GM19238 (cell line): ENCODE results near the gene DMAC2.
"Not testable (repeated sequence)": the region's sequence is repeated elsewhere in the genome, so short reads cannot be mapped to it uniquely, and the experiment has no call there.

Experiments
- DNase-seq: peaks from one replicate; pipeline ENCODE4 v3.0.0; 2011; ENCODE audit warnings: low spot score; ENCODE audit not compliant: insufficient read length

DMAC2 gene

DNA sequence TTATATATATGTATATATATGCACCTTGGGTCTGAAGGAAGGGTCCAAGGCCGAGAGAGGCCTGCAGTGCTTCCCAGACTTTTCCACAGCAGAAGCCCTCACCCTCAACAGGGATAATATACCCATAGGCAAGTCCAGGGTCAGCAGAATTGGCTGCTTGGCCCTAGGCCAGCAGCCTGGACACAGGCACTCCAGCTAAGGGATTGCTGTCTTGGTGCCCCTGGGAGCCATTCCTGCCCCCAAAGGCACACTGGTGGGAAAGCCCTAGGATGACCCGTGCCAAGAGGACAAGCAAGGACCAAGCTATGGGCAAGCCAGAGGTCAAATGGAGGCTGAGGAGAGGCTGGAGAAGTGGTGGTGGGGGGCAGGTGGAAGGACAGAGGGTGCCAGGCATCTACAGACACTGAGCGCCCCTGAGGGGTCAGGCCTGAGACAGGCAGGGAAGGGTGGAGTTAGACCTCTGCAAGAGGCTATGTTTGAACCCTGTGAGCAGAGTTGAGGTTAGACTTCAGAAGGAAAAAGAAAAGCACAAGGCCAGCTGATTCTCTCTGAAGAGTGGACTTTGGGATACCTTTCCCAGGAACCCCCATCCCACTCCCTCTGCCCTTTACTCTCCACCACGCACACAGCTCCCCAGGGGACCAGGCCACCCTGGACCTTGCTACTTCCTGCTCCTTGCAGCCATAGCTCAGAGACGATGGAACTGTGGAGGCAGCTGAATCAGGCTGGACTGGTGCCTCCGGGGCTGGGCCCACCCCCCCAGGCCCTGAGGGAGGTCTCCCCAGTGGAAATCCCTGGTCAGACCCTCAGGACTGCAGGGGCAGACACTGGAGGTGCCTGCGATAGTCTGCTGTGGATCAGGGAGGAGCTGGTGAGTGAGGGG, 3.0 kb upstream of the DMAC2 start, which contains the start of gene ERICH4:
Gene ERICH4, plus strand, starts transcription at position 684 of the 883 bp plus-strand sequence. Its CDS starts 14 bp downstream, at position 698.
- no peak for DNase-seq

GRCh38 chr19:41441321-41441945, 1.7 kb upstream of the DMAC2 start:
- no peak for DNase-seq

DNA sequence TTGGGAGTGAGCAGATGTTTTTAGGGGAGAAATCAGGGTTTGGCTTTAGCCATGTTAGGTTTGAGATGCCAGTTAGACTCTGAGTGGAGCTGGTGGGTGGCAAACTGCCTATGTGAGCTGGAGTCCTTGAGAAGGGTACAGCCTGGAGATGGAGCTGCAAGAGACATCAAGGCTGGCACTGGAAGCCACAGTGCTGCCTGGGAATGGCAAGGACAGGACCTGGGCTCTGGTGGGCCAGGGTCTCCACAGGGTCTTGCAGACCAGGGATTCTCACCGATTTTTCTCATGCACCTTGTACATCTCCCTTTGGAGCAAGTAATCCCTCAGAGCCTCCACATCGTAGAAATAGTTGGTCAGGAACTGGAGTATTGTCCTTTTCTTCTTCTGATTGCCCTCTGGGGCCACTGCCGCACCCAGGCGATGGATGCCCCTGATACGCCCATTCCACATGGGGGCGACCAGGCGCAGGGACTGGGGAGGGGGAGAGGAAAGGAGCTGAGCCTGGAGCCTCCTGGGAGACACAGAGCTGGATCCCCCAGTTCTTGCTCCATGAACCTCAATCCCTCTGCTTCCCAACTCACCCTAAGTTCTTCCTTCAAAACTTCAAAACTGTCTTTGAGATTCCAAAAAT, 1.7 kb downstream of the DMAC2 start:
- no peak for DNase-seq

DNA sequence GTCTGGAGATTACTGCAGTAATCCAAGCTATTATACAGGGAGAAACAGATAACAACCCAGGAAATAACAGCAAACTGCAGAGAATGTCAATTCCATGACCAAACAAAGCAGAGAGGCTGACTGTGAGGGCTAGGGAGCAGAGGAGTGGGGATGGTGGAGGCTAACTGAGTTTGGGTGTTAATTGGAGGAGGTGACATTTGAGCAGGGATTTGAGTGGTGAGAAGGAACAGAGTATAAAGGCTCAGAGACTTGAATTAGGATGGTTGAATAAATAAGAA, 3.1 kb downstream of the DMAC2 start:
- DNase-seq: no peak

- no peak for DNase-seq
Measured at GRCh38 chr19:41435936-41436673, 3.6 kb downstream of the DMAC2 start.

GRCh38 chr19:41435376-41435775, 4.3 kb downstream of the DMAC2 start:
- DNase-seq: not testable (repeated sequence)

DNA sequence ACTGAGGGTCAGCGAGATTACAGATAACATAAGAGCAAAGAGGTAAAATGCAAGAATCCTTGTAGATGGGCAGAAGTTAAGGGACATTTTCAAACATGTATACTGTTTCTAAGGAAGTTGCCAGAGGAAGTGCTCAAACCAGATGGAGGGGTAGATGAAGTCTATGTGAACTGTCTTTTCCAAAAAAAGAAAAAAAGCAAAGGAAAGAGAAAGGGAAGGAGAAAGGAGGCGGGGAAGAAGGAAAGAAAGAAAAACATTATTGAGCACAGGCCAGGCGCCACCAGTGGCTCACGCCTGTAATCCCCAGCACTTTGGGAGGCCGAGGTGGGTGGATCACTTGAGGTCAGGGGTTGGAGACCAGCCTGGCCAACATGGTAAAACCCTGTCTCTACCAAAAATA, 5.3 kb downstream of the DMAC2 start:
- DNase-seq: no peak

- DNase-seq: no peak
Measured at GRCh38 chr19:41433171-41433570, 6.5 kb downstream of the DMAC2 start.

GRCh38 chr19:41431426-41432386, 8.0 kb downstream of the DMAC2 start:
- no peak for DNase-seq

DNA sequence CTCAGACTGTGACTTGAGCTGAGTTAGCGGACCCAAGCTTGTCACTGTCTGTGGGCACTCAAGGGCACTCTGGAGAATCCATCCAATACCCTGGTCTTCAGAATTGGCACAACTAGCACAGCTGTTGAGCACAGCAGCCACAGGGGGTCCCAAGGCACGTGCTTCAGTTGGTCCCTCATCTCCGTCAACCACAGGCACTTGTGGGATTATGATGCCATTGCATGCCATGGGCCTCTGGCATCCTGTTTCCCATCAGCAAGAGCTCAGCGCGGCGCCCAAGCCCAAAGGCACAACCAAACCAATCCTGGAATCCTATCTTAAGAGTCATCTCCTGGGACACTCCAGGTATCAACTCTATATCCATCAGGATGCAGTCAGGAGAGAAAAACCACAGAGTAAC, 8.8 kb downstream of the DMAC2 start:
- DNase-seq: no peak

- DNase-seq: no peak
Measured at GRCh38 chr19:41428481-41428859, 11.2 kb downstream of the DMAC2 start.

GRCh38 chr19:41427647-41428480, 11.8 kb downstream of the DMAC2 start:
- DNase-seq: no peak

- DNase-seq: peak; percentile 61
Measured at GRCh38 chr19:41426952-41427646, 12.6 kb downstream of the DMAC2 start, which contains the start of gene B3GNT8. TSS of gene B3GNT8 (minus strand) at chr19:41427374. CDS start at chr19:41426778, 596 bp downstream.

DNA sequence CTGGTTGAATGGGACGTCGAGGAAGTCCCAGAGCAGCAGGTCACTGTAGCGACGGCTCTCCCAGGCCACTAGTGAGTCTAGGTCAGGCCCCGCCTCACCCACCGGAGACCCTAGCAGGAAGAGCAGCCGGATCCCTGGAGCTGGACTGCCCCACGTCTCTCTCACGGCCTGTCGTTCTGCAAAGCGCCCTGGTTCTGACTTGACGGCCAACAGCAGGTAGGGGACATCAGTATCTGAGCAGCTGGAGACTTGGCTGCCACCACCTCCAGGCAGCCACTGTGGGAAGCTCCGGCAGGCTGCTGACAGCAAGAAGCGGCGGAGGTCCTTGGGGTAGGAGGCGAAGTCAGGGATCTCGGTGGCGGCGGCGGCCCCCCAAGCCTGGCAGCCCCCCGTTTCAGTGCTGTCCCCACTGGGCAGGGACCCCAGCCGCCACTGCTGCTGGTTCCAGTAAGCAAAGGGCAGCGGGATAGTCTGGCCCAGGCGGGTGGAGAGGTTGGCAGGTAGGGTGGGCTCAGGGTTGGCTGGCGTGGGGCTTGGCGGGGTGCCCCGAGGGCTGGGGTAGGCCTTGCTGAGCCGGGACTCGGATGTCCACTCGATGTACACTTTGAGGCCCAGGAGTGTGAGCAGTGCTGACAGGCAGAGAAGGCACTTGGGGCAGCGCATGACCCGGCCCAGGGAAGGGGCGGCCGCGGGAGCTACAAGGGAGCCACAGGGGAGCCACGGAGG, 13.4 kb downstream of the DMAC2 start:
- DNase-seq: no peak

DNA sequence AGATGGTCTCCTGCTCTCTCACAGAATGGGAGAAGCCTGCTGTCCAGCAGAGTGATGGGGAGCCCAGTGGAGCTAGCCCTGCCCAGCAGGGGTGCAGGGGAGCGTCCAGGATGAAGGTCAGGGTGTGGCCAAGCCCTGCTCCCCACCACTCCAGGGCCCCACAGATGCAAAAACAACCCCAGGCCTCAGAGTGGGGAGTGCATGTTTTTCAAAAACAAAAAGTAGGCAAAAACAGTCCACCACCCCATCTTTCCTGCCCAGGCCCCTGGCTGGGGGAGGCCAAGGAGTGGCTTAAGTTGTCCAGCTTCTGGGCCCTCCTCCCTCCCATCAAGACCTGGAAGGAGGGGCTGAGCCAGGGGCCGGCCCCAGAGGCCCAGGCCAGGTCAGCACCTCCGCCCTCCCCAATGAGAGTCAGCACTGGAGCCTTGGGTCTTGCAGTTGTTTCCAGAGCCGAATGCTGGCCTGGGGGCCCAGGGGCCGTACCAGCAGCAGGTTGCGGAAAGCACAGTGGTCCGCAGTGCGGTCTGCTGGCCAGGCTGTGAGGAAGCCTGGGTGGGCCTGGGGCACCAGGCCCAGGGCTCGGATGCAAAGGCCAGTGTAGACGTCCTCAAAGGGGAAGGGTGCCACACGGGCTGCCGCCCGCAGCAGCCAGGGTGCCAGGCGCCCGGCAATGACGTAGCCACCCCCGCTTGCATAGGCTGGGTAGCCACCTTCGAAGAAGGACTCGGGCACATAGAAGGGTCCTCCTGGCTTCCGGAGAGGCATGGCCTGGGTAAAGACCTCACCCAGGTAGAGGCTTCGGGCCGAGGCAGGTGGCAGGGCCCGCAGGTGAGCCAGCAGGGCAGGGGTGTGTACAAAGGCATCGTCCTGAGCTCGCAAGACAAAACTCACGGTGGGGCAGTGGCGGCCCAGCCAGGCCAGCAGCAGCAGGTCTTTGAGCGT, 14.3 kb downstream of the DMAC2 start:
- no peak for DNase-seq

GRCh38 chr19:41424335-41425173, 15.2 kb downstream of the DMAC2 start:
- DNase-seq: no peak
